Psoas muscle (tissue), 8 donors: ENCODE measurements around the gene CLMN. TPM values are rescaled to one million over a fixed set of nuclear protein-coding genes. Genes with fewer than 3 reads are reported as not detected.
A peak's percentile ranks its signal among the peaks of the same experiment; 100 is the strongest.

Source experiments
- ATAC-seq, 4 donors: fragments of 200-7000 bp; cut with Tn5 transposase; one replicate each; pipeline ENCODE4 v1.9.1; 2020; ENCODE audit warnings: moderate library complexity in 3 of 4, mild to moderate bottlenecking in 2 of 4
- DNase-seq, 2 donors: peaks; one replicate each; pipeline ENCODE4 v3.0.0-alpha.2; 2020
- H3K27ac ChIP-seq: fragments of 200-600 bp; one replicate; pipeline ENCODE4 v1.8.0; 2022
- H3K27me3 ChIP-seq, 3 donors: fragments of 200-600 bp in 1 of 3; one replicate each; pipeline versions ENCODE4 v1.6.1 to v1.8.0; 2013 to 2022; ENCODE audit warnings: low read length in 2 of 3, mild to moderate bottlenecking in 2 of 3, moderate library complexity in 1 of 3; ENCODE audit not compliant: insufficient read depth in 3 of 3
- H3K36me3 ChIP-seq, 2 donors: fragments of 200-600 bp in 1 of 2; one replicate each; pipeline versions ENCODE4 v1.6.1 to v1.8.0; 2013 to 2022; ENCODE audit warnings: low read depth in 1 of 2, mild to moderate bottlenecking in 1 of 2, moderate library complexity in 1 of 2; ENCODE audit not compliant: insufficient read depth in 1 of 2
- H3K4me1 ChIP-seq: fragments of 200-600 bp; one replicate; pipeline ENCODE4 v1.8.0; 2022
- H3K4me3 ChIP-seq: fragments of 200-600 bp; one replicate; pipeline ENCODE4 v1.8.0; 2022; ENCODE audit warnings: mild to moderate bottlenecking
- H3K9me3 ChIP-seq: fragments of 200-600 bp; one replicate; pipeline ENCODE4 v1.8.0; 2022
- WGBS, 3 donors: extraction: QIAGEN DNeasy Blood & Tissue Kit; methylation state at CpG; one replicate each; pipeline versions ENCODE4 v1.1.6 to v1.1.7; 2013; 5-methylcytosine and 5-hydroxymethylcytosine counted together
- intact Hi-C, 2 donors: fragments of 100-400 bp; cut with DNase I; formaldehyde crosslinking; loops; one replicate each; pipeline versions ENCODE4 v1.11.0 to v1.14.2; 2022
- polyA plus RNA-seq, 3 donors: library from polyadenylated mRNA; stranded (reverse); fragments of 200-250 nt; gene quantifications; one replicate each; pipeline ENCODE4 v1.2.3, GENCODE V29; 2013
- total RNA-seq, 4 donors: library from RNA; stranded (reverse); fragmentation: NEBNext Ultra II Directional in 2 of 4; extraction: Animal tissue kit (Norgen Biotek cat#: 25700) in 2 of 4; gene quantifications; one replicate each; pipeline versions ENCODE4 v1.2.1 to v1.2.4, GENCODE V29; 2021 to 2023
- TF ChIP-seq, protein P1 (sequence below): fragments of 200-600 bp; IDR thresholded peaks from one replicate; pipeline ENCODE4 v1.8.0; 2022; ENCODE audit warnings: antibody characterized with exemption
- donor health status: healthy with polysubstance abuse.
- donor health status: DM: no; HTN: no; CAD: no; lungs with moderate emphysema.
- donor health status: Bipolar disorder and iron deficiency.
- donor health status: healthy.
- donor health status: DM: yes; HTN: yes; CAD: no.
- donor health status: DM: no; HTN: no; CAD: no.
- donor health status: DM: no; HTN: no; CAD: no.
- donor health status: DM: yes; HTN: yes; CAD: no.

The CLMN gene
- total and polyA plus RNA-seq, 7 donors: 1.7 to 9.6 (median 3.9) TPM

DNA sequence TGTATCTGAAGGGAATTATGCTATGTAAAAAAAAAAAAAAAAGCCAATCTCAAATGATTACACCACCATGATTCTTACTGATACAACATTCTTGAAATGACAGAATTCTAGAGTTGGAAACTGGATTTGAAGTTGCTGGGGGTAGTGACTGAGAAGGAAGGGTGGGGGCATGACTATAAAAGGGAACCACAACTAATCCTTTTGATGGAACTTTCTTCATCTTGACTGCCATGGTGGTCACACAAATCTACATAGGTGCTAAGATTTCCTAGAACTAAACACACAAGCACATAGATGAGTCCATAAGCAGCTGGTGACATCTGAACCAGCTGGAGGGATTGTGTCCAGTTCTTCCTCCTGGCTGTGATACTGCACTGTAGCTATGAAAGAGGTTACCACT is 51.4 kb downstream of the CLMN start:
- no peak for DNase-seq
- no peak for ATAC-seq
- intact Hi-C loops: no loop called here
- Histone ChIP-seq H3K27me3 (no peaks in the 10 kb centered on the region), H3K27ac (no peak overlapping the region), H3K4me1 (no peaks in the 10 kb centered on the region), H3K4me3 (no peak overlapping the region), H3K9me3 (peaks cover 4% of the 10 kb centered on the region), H3K36me3 (no peaks in the 10 kb centered on the region)
- TF ChIP-seq, protein P1, sequence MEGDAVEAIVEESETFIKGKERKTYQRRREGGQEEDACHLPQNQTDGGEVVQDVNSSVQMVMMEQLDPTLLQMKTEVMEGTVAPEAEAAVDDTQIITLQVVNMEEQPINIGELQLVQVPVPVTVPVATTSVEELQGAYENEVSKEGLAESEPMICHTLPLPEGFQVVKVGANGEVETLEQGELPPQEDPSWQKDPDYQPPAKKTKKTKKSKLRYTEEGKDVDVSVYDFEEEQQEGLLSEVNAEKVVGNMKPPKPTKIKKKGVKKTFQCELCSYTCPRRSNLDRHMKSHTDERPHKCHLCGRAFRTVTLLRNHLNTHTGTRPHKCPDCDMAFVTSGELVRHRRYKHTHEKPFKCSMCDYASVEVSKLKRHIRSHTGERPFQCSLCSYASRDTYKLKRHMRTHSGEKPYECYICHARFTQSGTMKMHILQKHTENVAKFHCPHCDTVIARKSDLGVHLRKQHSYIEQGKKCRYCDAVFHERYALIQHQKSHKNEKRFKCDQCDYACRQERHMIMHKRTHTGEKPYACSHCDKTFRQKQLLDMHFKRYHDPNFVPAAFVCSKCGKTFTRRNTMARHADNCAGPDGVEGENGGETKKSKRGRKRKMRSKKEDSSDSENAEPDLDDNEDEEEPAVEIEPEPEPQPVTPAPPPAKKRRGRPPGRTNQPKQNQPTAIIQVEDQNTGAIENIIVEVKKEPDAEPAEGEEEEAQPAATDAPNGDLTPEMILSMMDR: no peak

DNA sequence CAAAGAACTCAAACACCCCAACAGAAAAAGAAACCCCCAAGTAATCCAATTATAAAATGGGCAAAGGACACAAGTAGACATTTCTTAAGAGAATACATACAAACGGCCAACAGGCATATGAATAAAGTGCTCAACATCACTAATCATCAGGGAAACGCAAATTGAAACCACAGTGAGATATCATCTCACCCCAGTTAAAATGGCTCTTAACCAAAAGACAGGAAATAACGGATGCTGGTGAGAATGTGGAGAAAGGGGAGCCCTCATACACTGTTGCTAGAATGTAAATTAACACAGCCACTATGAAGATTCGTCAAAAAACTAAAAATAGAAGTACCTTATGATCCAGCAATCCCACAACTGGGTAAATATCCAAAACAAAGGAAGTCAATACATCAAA is 52.4 kb downstream of the CLMN start:
- Histone ChIP-seq H3K4me1 (no peaks in the 10 kb centered on the region), H3K9me3 (peaks cover 4% of the 10 kb centered on the region), H3K4me3 (no peak overlapping the region), H3K27ac (no peak overlapping the region), H3K36me3 (no peaks in the 10 kb centered on the region), H3K27me3 (no peaks in the 10 kb centered on the region)
- 61 to 77% (median 76%) methylated on average over 4 of the region's 4 CpGs for WGBS, 3 donors
- TF ChIP-seq, protein P1: no peak
- no peak for DNase-seq
- no peak for ATAC-seq
- intact Hi-C loops: no loop called here

DNA sequence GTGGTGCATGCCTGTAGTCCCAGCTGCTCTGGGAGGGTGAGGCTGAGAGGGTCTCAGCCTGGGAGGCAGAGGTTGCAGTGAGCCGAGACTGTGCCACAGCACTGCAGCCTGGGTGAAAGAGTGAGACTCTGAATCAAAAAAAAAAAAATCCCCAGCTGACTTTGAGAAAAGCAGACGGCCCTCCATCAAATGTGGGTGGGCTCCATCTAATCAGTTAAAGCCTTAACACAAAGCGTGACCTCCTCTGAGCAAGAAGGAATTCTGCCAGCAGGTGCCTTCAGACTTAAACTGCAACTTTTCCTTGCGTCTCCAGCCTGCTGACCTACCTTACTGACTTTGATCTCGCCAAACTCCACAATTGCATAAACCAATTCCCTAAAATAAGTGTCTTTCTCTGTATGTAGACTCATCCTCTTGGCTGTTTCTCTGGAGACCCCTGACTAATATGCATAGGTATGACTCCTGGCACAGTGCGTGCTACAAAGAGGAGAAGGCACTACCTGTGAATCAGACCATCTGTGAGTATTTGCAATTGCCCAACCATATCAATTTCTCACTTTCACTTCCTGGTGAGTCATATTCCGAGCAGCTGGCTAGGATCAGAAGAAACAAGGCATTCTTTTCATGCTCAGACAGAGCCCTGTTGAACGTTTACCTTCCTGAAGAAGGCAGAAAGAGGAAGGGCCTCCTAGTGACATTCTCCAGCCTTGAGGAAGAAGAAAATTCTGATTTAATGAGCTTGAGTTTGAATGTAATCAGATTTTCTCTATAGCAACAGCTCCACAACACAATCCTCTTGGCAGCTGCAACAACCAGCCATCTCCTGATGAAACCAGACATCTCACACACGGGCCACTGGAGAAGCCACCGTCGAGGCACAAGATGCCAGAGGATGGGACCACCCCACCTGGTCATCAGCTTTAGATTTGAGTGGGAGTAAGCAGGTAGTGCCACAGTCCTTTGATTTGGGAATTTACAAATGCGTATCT is 54.3 kb downstream of the CLMN start:
- Histone ChIP-seq H3K27ac (peak overlapping the region; percentile 52), H3K36me3 (no peaks in the 10 kb centered on the region), H3K27me3 (no peaks in the 10 kb centered on the region), H3K4me3 (no peak overlapping the region), H3K9me3 (peaks cover 4% of the 10 kb centered on the region), H3K4me1 (peaks cover 6% of the 10 kb centered on the region)
- intact Hi-C loops: no loop called here
- ATAC-seq: peak; percentile 71 to 84 (median 74)
- DNase-seq: no peak
- TF ChIP-seq, protein P1: no peak
- WGBS, 3 donors: 31 to 37% (median 32%) methylated on average over 12 of the region's 12 CpGs

DNA sequence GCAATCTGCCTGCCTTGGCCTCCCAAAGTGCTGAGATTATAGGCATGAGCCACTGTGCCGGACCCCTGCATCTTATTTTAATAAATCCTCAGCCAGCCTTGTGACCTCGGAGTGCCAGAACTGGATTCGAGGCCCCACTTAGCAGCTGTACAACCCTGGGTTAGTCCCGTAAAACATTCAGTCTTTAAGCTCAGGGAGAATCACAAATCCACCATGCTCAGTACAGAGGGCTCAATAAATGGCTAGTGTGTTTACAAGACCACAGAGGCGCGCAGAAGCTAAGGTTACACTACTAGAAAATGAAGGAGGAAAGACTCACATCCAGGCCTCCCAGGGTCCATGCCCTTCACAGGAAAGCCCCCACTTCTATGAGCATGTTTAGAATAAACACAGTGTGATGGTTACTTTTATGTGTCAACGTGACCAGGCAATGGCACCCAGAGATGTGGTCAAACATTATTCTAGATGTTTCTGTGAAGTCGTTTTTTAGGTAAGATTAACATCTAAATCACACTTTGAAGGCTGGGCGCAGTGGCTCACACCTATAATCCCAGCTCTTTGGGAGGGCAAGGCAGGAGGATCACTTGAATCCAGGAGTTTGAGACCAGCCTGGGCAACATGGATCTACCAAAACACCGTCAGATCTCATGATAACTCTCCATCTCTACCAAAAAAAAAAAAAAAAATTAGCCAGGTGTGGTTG is 55.3 kb downstream of the CLMN start:
- Histone ChIP-seq H3K27me3 (no peaks in the 10 kb centered on the region), H3K9me3 (peaks cover 4% of the 10 kb centered on the region), H3K4me3 (no peak overlapping the region), H3K36me3 (no peaks in the 10 kb centered on the region), H3K27ac (no peak overlapping the region), H3K4me1 (peaks cover 6% of the 10 kb centered on the region)
- 83 to 90% (median 88%) methylated on average over 10 of the region's 10 CpGs for WGBS, 3 donors
- ATAC-seq: no peak
- intact Hi-C loops: no loop called here
- TF ChIP-seq, protein P1: no peak
- no peak for DNase-seq
